Heart left ventricle (tissue), 16 donors: ENCODE measurements around the gene SSU72. TPM values are rescaled to one million over a fixed set of nuclear protein-coding genes. Genes with fewer than 3 reads are reported as not detected.
"Not testable (repeated sequence)": the region's sequence is repeated elsewhere in the genome, so short reads cannot be mapped to it uniquely, and the experiment has no call there.

Experiments
- ATAC-seq, 4 donors: fragments of 200-7000 bp; cut with Tn5 transposase; one replicate each; pipeline ENCODE4 v1.9.1; 2020 to 2022; ENCODE audit warnings: moderate library complexity in 4 of 4, mild to moderate bottlenecking in 3 of 4, moderate number of reproducible peaks in 1 of 4
- DNase-seq, 5 donors: peaks; one replicate each; pipeline ENCODE4 v3.0.0-alpha.2; 2020
- H3K27ac ChIP-seq, 12 donors: fragments of 200-600 bp; sonication (generic) in 4 of 12; one replicate each; pipeline versions ENCODE4 v1.5.0 to v1.8.0; 2016 to 2022; ENCODE audit warnings: mild to moderate bottlenecking in 2 of 12
- H3K27me3 ChIP-seq, 9 donors: fragments of 200-600 bp; sonication (generic) in 2 of 9; one replicate each; pipeline versions ENCODE4 v1.5.1 to v1.8.0; 2016 to 2022; ENCODE audit warnings: mild to moderate bottlenecking in 3 of 9
- H3K36me3 ChIP-seq, 9 donors: fragments of 200-600 bp; sonication (generic) in 2 of 9; one replicate each; pipeline versions ENCODE4 v1.5.0 to v1.8.0; 2018 to 2022; ENCODE audit warnings: mild to moderate bottlenecking in 2 of 9
- H3K4me1 ChIP-seq, 12 donors: fragments of 200-600 bp; sonication (generic) in 4 of 12; one replicate each; pipeline versions ENCODE4 v1.5.0 to v1.8.0; 2016 to 2022; ENCODE audit warnings: mild to moderate bottlenecking in 3 of 12
- H3K4me3 ChIP-seq, 12 donors: fragments of 200-600 bp; sonication (generic) in 4 of 12; one replicate each; pipeline versions ENCODE4 v1.5.0 to v1.8.0; 2017 to 2022; ENCODE audit warnings: mild to moderate bottlenecking in 9 of 12, moderate library complexity in 4 of 12
- H3K9me3 ChIP-seq, 12 donors: fragments of 200-600 bp; sonication (generic) in 4 of 12; one replicate each; pipeline versions ENCODE4 v1.5.0 to v1.8.0; 2016 to 2022; ENCODE audit warnings: mild to moderate bottlenecking in 1 of 12
- CTCF ChIP-seq, 12 donors: fragments of 200-600 bp; sonication (generic) in 4 of 12; IDR thresholded peaks; one replicate each; pipeline versions ENCODE4 v1.5.0 to v1.8.0; 2018 to 2022; ENCODE audit warnings: antibody characterized with exemption in 12 of 12, mild to moderate bottlenecking in 5 of 12
- POLR2A ChIP-seq, 2 donors: fragments of 450-650 bp; IDR thresholded peaks; one replicate each; pipeline ENCODE4 v1.6.1; 2017; ENCODE audit warnings: antibody characterized with exemption in 2 of 2, mild to moderate bottlenecking in 2 of 2, moderate library complexity in 2 of 2
- WGBS, 4 donors: extraction: QIAGEN DNeasy Blood & Tissue Kit in 2 of 4; methylation state at CpG; one replicate each; pipeline versions ENCODE4 v1.1.5 to v1.1.7; 2013 to 2018; 5-methylcytosine and 5-hydroxymethylcytosine counted together
- intact Hi-C, 10 donors: fragments of 100-400 bp; cut with DNase I; formaldehyde crosslinking; loops; one replicate each; pipeline versions ENCODE4 v1.11.1 to v1.14.2; 2022
- polyA plus RNA-seq, 2 donors: library from polyadenylated mRNA; stranded (reverse); fragments of 200-250 nt; gene quantifications; one replicate each; pipeline ENCODE4 v1.2.3, GENCODE V29; 2013
- total RNA-seq, 9 donors: library from RNA; depleted of rRNA in 2 of 9; stranded (reverse); fragments of >200 nt in 2 of 9; fragmentation: NEBNext Ultra II Directional in 3 of 9; extraction: Animal tissue kit (Norgen Biotek cat#: 25700) in 3 of 9; gene quantifications; one replicate each; pipeline versions ENCODE4 v1.1.0 to v1.2.4, GENCODE V29; 2016 to 2023
- donor health status: ischemic (EF 13 %, LVEDD 7.1; RV severe dilation, severe dysfunction).
- donor health status: healthy with polysubstance abuse.
- donor health status: DM: no; HTN: yes; CAD: no.
- donor health status: DM: no; HTN: no; CAD: no.
- donor health status: ischemic (EF 25% LVEDD 6.9; RV normal size, moderate dysfunction).
- donor health status: ischemic (EF 25% LVEDD 5.7; RV mildly dilated, moderate dysfunction).
- donor health status: healthy.
- donor health status: DM: yes; HTN: yes; CAD: no.
- donor health status: ischemic (EF 35%, LVEDD 5.7; RV mildly dilated, moderate dysfunction).
- donor health status: nonischemic (EF 11% LVEDD 7.7; RV severe dilation, severe dysfunction).
- donor health status: DM: yes; HTN: yes; CAD: no.
- donor health status: PGD.
- donor health status: ischemic (EF 29% LVEDD 5.4; RV normal size, mild dysfunction).
- donor health status: nonischemic (EF 23%, LVEDD 6.1; RV moderate dilation, normal function).

Gene SSU72
- total and polyA plus RNA-seq, 11 donors, result 76.3 to 160 (median 111) TPM

GRCh38 chr1:1512425-1512824 is 62.2 kb downstream of the SSU72 start:
- Histone ChIP-seq H3K4me1 (peaks cover 0 to 20% (median 7%) of the 10 kb centered on the region in 12 donors), H3K4me3 (peak overlapping the region; percentile 59 to 99 (median 79)), H3K27ac (peak overlapping the region in 7 of 12 donors; percentile 83 to 94 (median 86)), H3K36me3 (peaks cover 0 to 12% (median 5%) of the 10 kb centered on the region in 9 donors)
- not testable (repeated sequence) for H3K9me3 ChIP-seq, ATAC-seq, DNase-seq, H3K27me3 ChIP-seq
- intact Hi-C loops, result loop anchor here in 1 of 10 donors (10.0 kb wide), 1 partner anchor 102 kb away; the partner anchor contains the start of gene MIB2
- 0 to 1% (median 0%) methylated on average over 8 to 48 of the region's 52 CpGs; no CpG with 5 or more reads in 1 of the 4 donors for WGBS, 4 donors

- H3K36me3 ChIP-seq, result peaks cover 0 to 10% (median 4%) of the 10 kb centered on the region in 9 donors
- DNase-seq (peak; percentile 99), ATAC-seq (peak; percentile 96 to 99 (median 96))
- H3K4me1 ChIP-seq, result peaks cover 0 to 20% (median 7%) of the 10 kb centered on the region in 12 donors
- TF ChIP-seq CTCF (IDR thresholded peaks at IDR 0.05) (no peak), POLR2A (IDR thresholded peaks at IDR 0.05) (peak in 1 of 2 donors; percentile 78)
- 0 to 1% (median 0%) methylated on average over 31 to 99 of the region's 99 CpGs for WGBS, 4 donors
- intact Hi-C loops, result loop anchor here in 1 of 10 donors (10.0 kb wide), 1 partner anchor 103 kb away; the partner anchor contains the start of gene MIB2
- peak within 1 kb of the TSS; percentile 68 to 97 (median 88) for H3K27ac ChIP-seq
- H3K9me3 ChIP-seq, result no peaks in the 10 kb centered on the region
- peak within 1 kb of the TSS; percentile 59 to 99 (median 79) for H3K4me3 ChIP-seq
- H3K27me3 ChIP-seq, result no peaks in the 10 kb centered on the region
Measured at GRCh38 chr1:1511533-1512285, 63.0 kb downstream of the SSU72 start, which contains the start of gene ATAD3A. Gene ATAD3A, plus strand, starts transcription at chr1:1512162. Its CDS starts 107 bp downstream, at chr1:1512269.

GRCh38 chr1:1510912-1511532 is 63.6 kb downstream of the SSU72 start:
- ATAC-seq (no peak), DNase-seq (no peak)
- peak overlapping the region; percentile 59 to 99 (median 79) for H3K4me3 ChIP-seq
- H3K9me3 ChIP-seq, result no peaks in the 10 kb centered on the region
- H3K27me3 ChIP-seq, result no peaks in the 10 kb centered on the region
- peaks cover 0 to 5% (median 0%) of the 10 kb centered on the region in 9 donors for H3K36me3 ChIP-seq
- 13 to 30% (median 17%) methylated on average over 12 to 17 of the region's 17 CpGs for WGBS, 4 donors
- peaks cover 0 to 21% (median 7%) of the 10 kb centered on the region in 12 donors for H3K4me1 ChIP-seq
- intact Hi-C loops, result loop anchor here in 1 of 10 donors (10.0 kb wide), 1 partner anchor 104 kb away; the partner anchor contains the start of gene MIB2
- peak overlapping the region; percentile 68 to 97 (median 88) for H3K27ac ChIP-seq
- TF ChIP-seq CTCF (IDR thresholded peaks at IDR 0.05), result no peak
- TF ChIP-seq POLR2A (IDR thresholded peaks at IDR 0.05), result no peak

- DNase-seq, ATAC-seq, H3K4me3 ChIP-seq, H3K9me3 ChIP-seq, H3K36me3 ChIP-seq, H3K27me3 ChIP-seq: not testable (repeated sequence)
- H3K27ac ChIP-seq, result peak overlapping the region in 1 of 12 donors; percentile 70
- intact Hi-C loops, result loop anchor here in 6 of 10 donors (10.0 kb wide), 2 partner anchors 105 to 135 kb away; partner anchors contain the start of genes AURKAIP1 (in 5 of the 6) and MRPL20 (in 3 of the 6)
- H3K4me1 ChIP-seq, result peaks cover 0 to 25% (median 15%) of the 10 kb centered on the region in 12 donors
- WGBS, 4 donors, result 82 to 94% (median 87%) methylated on average over 3 to 18 of the region's 21 CpGs
Measured at GRCh38 chr1:1509465-1509850, 65.2 kb downstream of the SSU72 start.

GRCh38 chr1:1508775-1509464 is 65.7 kb downstream of the SSU72 start:
- H3K4me3 ChIP-seq, H3K27me3 ChIP-seq, H3K36me3 ChIP-seq, H3K9me3 ChIP-seq: not testable (repeated sequence)
- H3K4me1 ChIP-seq, result peaks cover 0 to 25% (median 15%) of the 10 kb centered on the region in 12 donors
- WGBS, 4 donors, result 35 to 98% (median 61%) methylated on average over 5 to 32 of the region's 34 CpGs
- peak overlapping the region in 7 of 12 donors; percentile 17 to 70 (median 50) for H3K27ac ChIP-seq
- peak in 3 of 4 donors; percentile 27 to 61 (median 30) for ATAC-seq
- intact Hi-C loops, result loop anchor here in 6 of 10 donors (10.0 kb wide), 2 partner anchors 104 to 134 kb away; partner anchors contain the start of genes AURKAIP1 (in 5 of the 6) and MRPL20 (in 3 of the 6)
- DNase-seq, result peak in 2 of 5 donors; percentile 57 to 62
